MM.1S (cell line): ENCODE results near the gene STK39.

Experiments used
- CTCF ChIP-seq: fragments of 300-600 bp; sonication (generic); IDR thresholded peaks from 2 replicates; pipeline ENCODE4 v1.5.1; 2016; ENCODE audit warnings: antibody characterized with exemption, low read length, mixed read lengths
- EZH2 ChIP-seq: fragments of 300-600 bp; sonication (generic); optimal IDR thresholded peaks from 2 replicates; pipeline ENCODE3; 2017; ENCODE audit warnings: low read depth, mild to moderate bottlenecking, antibody characterized with exemption, low read length, mixed read lengths
- EZH2phosphoT487 ChIP-seq: fragments of 300-600 bp; sonication (generic); IDR thresholded peaks from 2 replicates; pipeline ENCODE4 v1.6.1; 2018; ENCODE audit warnings: antibody characterized with exemption, low read length

- TF ChIP-seq CTCF (no peak), EZH2 (no peak), EZH2phosphoT487 (no peak)
Measured at GRCh38 chr2:168201584-168202116, 45.7 kb downstream of the STK39 start.
